SK-N-SH (cell line): ENCODE data around the gene NOLC1. TPM values are rescaled to one million over a fixed set of nuclear protein-coding genes. Genes with fewer than 3 reads are reported as not detected.

ENCODE experiments used
- CTCF ChIA-PET: fragments of 300-600, 350-600 bp; formaldehyde crosslinking; extraction: SDS; loops from one replicate; lab custom pipeline; 2021; lab: Yijun Ruan, JAX
- POLR2A ChIA-PET: fragments of 350-600 bp; sonication (Branson Sonifier 250); formaldehyde crosslinking; extraction: SDS; loops from one replicate; lab custom pipeline; 2020; ENCODE audit warnings: antibody characterized with exemption, inconsistent platforms; lab: Yijun Ruan, JAX
- DNase-seq: peaks from one replicate; pipeline ENCODE4 v3.0.0; 2012
- H2AFZ ChIP-seq: fragments of 200-600 bp; sonication (generic); 2 replicates; pipeline ENCODE4 v1.8.1; 2016; ENCODE audit warnings: antibody characterized with exemption, mild to moderate bottlenecking, low read depth
- H3F3A ChIP-seq: fragments of 200-600 bp; sonication (generic); replicated peaks from 2 replicates; pipeline ENCODE3; 2016; ENCODE audit warnings: antibody characterized with exemption, mild to moderate bottlenecking; ENCODE audit not compliant: insufficient read depth
- H3K27ac ChIP-seq, 2 experiments: fragments of 200-500 bp in 1 of 2; fragments of 200-600 bp in 1 of 2; sonication (Bioruptor generic) in 1 of 2; sonication (generic), shearing (Covaris generic) in 1 of 2; 2 replicates each; pipeline versions ENCODE4 v1.5.1 to v1.6.1; 2014 to 2016; ENCODE audit warnings: low read depth in 2 of 2, inconsistent platforms in 1 of 2, low read length in 1 of 2, mild to moderate bottlenecking in 1 of 2, mixed read lengths in 1 of 2
- H3K27me3 ChIP-seq: fragments of 200-600 bp; sonication (generic), shearing (Covaris generic); 2 replicates; pipeline ENCODE4 v1.6.1; 2016; ENCODE audit warnings: mixed run types; ENCODE audit not compliant: insufficient read depth
- H3K36me3 ChIP-seq, 2 experiments: fragments of 200-500 bp in 1 of 2; fragments of 200-600 bp in 1 of 2; sonication (Bioruptor generic) in 1 of 2; sonication (generic) in 1 of 2; replicated peaks in 1 of 2; 2 replicates each; pipeline versions ENCODE3 to v1.5.1; 2014 to 2016; ENCODE audit warnings: low read length in 1 of 2, mild to moderate bottlenecking in 1 of 2; ENCODE audit not compliant: insufficient read depth in 2 of 2, control insufficient read depth in 1 of 2
- H3K4me1 ChIP-seq, 2 experiments: fragments of 200-500 bp in 1 of 2; fragments of 200-600 bp in 1 of 2; sonication (Bioruptor generic) in 1 of 2; sonication (generic), shearing (Covaris generic) in 1 of 2; 2 replicates each; pipeline versions ENCODE4 v1.5.1 to v1.6.1; 2014 to 2016; ENCODE audit warnings: low read depth in 1 of 2, low read length in 1 of 2, mixed run types in 1 of 2; ENCODE audit not compliant: insufficient read depth in 2 of 2, control insufficient read depth in 1 of 2
- H3K4me2 ChIP-seq: fragments of 200-600 bp; sonication (generic), shearing (Covaris generic); 2 replicates; pipeline ENCODE4 v1.6.1; 2017; ENCODE audit warnings: mixed run types
- H3K4me3 ChIP-seq, 2 experiments: fragments of 200-500 bp in 1 of 2; fragments of 200-600 bp in 1 of 2; sonication (Bioruptor generic) in 1 of 2; sonication (generic), shearing (Covaris generic) in 1 of 2; 2 replicates each; pipeline versions ENCODE4 v1.5.1 to v1.8.1; 2014 to 2016; ENCODE audit warnings: low read depth in 2 of 2, inconsistent platforms in 1 of 2, low read length in 1 of 2, mild to moderate bottlenecking in 1 of 2, mixed read lengths in 1 of 2, moderate library complexity in 1 of 2
- H3K79me2 ChIP-seq: fragments of 200-600 bp; sonication (generic); 2 replicates; pipeline ENCODE4 v1.8.1; 2017; ENCODE audit warnings: mild to moderate bottlenecking; ENCODE audit not compliant: insufficient read depth
- H3K9ac ChIP-seq: fragments of 200-600 bp; sonication (generic); 2 replicates; pipeline ENCODE4 v1.6.1; 2017; ENCODE audit warnings: mixed run types
- H3K9me2 ChIP-seq: fragments of 200-600 bp; sonication (generic); 2 replicates; pipeline ENCODE4 v1.6.1; 2017; ENCODE audit warnings: mixed run types
- H3K9me3 ChIP-seq: fragments of 200-600 bp; sonication (generic); 2 replicates; pipeline ENCODE4 v1.6.1; 2017; ENCODE audit warnings: mixed run types, mild to moderate bottlenecking, moderate library complexity
- H4K20me1 ChIP-seq: fragments of 200-600 bp; sonication (generic); 2 replicates; pipeline ENCODE4 v1.6.1; 2017; ENCODE audit warnings: mild to moderate bottlenecking, mixed run types; ENCODE audit not compliant: insufficient read depth
- ELF1 ChIP-seq: IDR thresholded peaks from 2 replicates; pipeline ENCODE4 v1.4.0; 2012
- EP300 ChIP-seq, 2 experiments: IDR thresholded peaks; 2 replicates each; pipeline versions ENCODE4 v1.4.0 to v1.6.1; 2012; ENCODE audit warnings: borderline replicate concordance in 1 of 2, low read depth in 1 of 2, low read length in 1 of 2
- EZH2phosphoT487 ChIP-seq: fragments of 200-600 bp; sonication (generic); IDR thresholded peaks from 2 replicates; pipeline ENCODE4 v1.6.1; 2017; ENCODE audit warnings: low read depth, mixed run types, mild to moderate bottlenecking, antibody characterized with exemption, moderate library complexity, borderline replicate concordance
- FOXJ3 ChIP-seq: sonication (generic); formaldehyde crosslinking; IDR thresholded peaks from 2 replicates; pipeline ENCODE4 v1.5.1; 2020; ENCODE audit warnings: mild to moderate bottlenecking, missing genetic modification reagents
- JUND ChIP-seq: IDR thresholded peaks from 2 replicates; pipeline ENCODE4 v1.4.0; 2012
- MAX ChIP-seq: IDR thresholded peaks from 2 replicates; pipeline ENCODE4 v1.4.0; 2012; ENCODE audit warnings: low read depth
- POLR2AphosphoS5 ChIP-seq: IDR thresholded peaks from 2 replicates; pipeline ENCODE4 v1.6.1; 2012; ENCODE audit warnings: low read depth, low read length
- RCOR1 ChIP-seq: fragments of 150-350 bp; IDR thresholded peaks from 2 replicates; pipeline ENCODE4 v1.6.1; 2017; ENCODE audit warnings: antibody characterized with exemption, low read length
- REST ChIP-seq: IDR thresholded peaks from 2 replicates; pipeline ENCODE4 v1.6.1; 2012; ENCODE audit warnings: mild to moderate bottlenecking, low read depth, low read length, moderate library complexity
- RXRA ChIP-seq: IDR thresholded peaks from 2 replicates; pipeline ENCODE4 v1.4.0; 2012; ENCODE audit warnings: low read depth, mild to moderate bottlenecking, borderline replicate concordance
- SIN3A ChIP-seq: IDR thresholded peaks from 2 replicates; pipeline ENCODE4 v1.6.1; 2012; ENCODE audit warnings: low read depth, mild to moderate bottlenecking, low read length, moderate library complexity, borderline replicate concordance
- SMC3 ChIP-seq: IDR thresholded peaks from 2 replicates; pipeline ENCODE4 v1.6.1; 2012; ENCODE audit warnings: low read depth, low read length, improper control_type of control experiment
- WGBS: methylation state at CpG from one replicate; pipeline ENCODE4 v1.1.6; 2017; ENCODE audit warnings: low lambda C conversion rate; 5-methylcytosine and 5-hydroxymethylcytosine counted together
- polyA plus RNA-seq, 3 experiments: library from polyadenylated mRNA; depleted of rRNA; stranded (reverse); fragments of >200 nt; gene quantifications; 2 replicates each; pipeline ENCODE4 v1.2.3, GENCODE V29; 2012
- TF ChIP-seq, protein P1 (sequence below): fragments of 150-350 bp; IDR thresholded peaks from 2 replicates; pipeline ENCODE4 v1.6.1; 2017; ENCODE audit warnings: antibody characterized with exemption, low read length, low read depth, borderline replicate concordance

Gene NOLC1
- polyA plus RNA-seq, 1 of the 3 experiments (the other 2 are of a cell fraction): 71.8 TPM

DNA sequence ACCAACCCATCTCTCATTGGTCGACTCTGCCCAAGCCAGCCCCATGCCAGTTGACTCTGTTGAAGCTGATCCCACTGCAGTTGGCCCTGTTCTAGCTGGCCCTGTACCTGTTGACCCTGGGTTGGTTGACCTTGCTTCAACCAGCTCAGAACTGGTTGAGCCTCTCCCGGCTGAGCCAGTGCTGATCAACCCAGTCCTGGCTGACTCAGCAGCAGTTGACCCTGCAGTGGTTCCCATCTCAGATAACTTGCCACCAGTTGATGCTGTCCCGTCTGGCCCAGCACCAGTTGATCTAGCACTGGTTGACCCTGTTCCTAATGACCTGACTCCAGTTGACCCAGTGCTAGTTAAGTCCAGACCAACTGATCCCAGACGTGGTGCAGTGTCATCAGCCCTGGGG, 12.0 kb upstream of the NOLC1 start:
- H2AFZ ChIP-seq: no peak overlapping the region
- CTCF ChIA-PET: interaction anchor here (0.9 to 1.4 kb wide), 2 partner anchors 29 to 89 kb away, joined by 3 to 4 read pairs; no protein-coding TSS in a partner anchor
- no peak overlapping the region for H3K4me3 ChIP-seq
- TF ChIP-seq, protein P1, sequence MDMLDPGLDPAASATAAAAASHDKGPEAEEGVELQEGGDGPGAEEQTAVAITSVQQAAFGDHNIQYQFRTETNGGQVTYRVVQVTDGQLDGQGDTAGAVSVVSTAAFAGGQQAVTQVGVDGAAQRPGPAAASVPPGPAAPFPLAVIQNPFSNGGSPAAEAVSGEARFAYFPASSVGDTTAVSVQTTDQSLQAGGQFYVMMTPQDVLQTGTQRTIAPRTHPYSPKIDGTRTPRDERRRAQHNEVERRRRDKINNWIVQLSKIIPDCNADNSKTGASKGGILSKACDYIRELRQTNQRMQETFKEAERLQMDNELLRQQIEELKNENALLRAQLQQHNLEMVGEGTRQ: no peak
- TF ChIP-seq JUND (no peak), EZH2phosphoT487 (no peak), RCOR1 (no peak), FOXJ3 (no peak), EP300 (IDR thresholded peaks at IDR 0.05; ENCODE audit: borderline replicate concordance in 1 of 2, low read depth in 1 of 2, low read length in 1 of 2) (no peak), SMC3 (no peak), ELF1 (no peak), REST (no peak), RXRA (no peak), POLR2AphosphoS5 (no peak), MAX (no peak), SIN3A (no peak)
- TF ChIP-seq, all 33 proteins: peak for 0
- no peaks in the 10 kb centered on the region for H3K9me2 ChIP-seq
- H3K36me3 ChIP-seq: peaks cover 47 to 72% of the 10 kb centered on the region in 2 experiments
- H3K27me3 ChIP-seq: no peaks in the 10 kb centered on the region
- H3K9me3 ChIP-seq: no peaks in the 10 kb centered on the region
- H4K20me1 ChIP-seq: peaks cover 71% of the 10 kb centered on the region
- POLR2A ChIA-PET: interaction anchor here (0.6 to 1.1 kb wide), 2 partner anchors 8 to 227 kb away, joined by 3 to 5 read pairs; no protein-coding TSS in a partner anchor
- DNase-seq: no peak
- peaks cover 88% of the 10 kb centered on the region for H3K79me2 ChIP-seq
- no peak overlapping the region for H3K4me2 ChIP-seq
- no peak overlapping the region for H3K27ac ChIP-seq
- 96% methylated on average over 3 of the region's 4 CpGs for WGBS
- no peak overlapping the region for H3K9ac ChIP-seq
- H3K4me1 ChIP-seq: peaks cover 3 to 6% of the 10 kb centered on the region in 2 experiments; a peak in 2 of 4 replicates
- peaks cover 5% of the 10 kb centered on the region for H3F3A ChIP-seq
